NCI-H2196 (cell line): Measurements from ENCODE around the gene MYO5A.

Source experiments
- DNase-seq: peaks from one replicate; lab custom pipeline; 2025; ENCODE audit not compliant: unreplicated experiment; lab: John Stamatoyannopoulos, UW

Gene MYO5A

DNA sequence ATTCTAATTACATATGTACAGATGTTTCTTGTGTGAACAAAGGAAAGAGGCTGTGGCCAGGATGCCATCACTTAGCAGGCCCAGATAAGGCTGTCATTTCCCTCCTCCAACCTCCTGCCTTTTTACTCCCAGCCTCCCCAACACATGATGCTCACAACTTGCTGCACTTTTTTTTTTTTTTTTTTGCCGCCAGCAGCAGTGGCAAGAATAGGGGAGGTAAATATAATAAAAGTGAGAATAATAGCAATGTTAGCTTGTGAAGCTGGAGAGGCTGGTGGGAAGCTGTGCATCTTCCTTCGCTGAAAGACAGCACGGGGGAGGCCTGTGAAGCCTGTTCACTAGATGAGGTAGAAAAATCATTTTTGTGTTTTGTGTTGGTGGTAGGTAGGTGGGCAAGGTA is 190.6 kb downstream of the MYO5A start:
- DNase-seq: no peak

DNA sequence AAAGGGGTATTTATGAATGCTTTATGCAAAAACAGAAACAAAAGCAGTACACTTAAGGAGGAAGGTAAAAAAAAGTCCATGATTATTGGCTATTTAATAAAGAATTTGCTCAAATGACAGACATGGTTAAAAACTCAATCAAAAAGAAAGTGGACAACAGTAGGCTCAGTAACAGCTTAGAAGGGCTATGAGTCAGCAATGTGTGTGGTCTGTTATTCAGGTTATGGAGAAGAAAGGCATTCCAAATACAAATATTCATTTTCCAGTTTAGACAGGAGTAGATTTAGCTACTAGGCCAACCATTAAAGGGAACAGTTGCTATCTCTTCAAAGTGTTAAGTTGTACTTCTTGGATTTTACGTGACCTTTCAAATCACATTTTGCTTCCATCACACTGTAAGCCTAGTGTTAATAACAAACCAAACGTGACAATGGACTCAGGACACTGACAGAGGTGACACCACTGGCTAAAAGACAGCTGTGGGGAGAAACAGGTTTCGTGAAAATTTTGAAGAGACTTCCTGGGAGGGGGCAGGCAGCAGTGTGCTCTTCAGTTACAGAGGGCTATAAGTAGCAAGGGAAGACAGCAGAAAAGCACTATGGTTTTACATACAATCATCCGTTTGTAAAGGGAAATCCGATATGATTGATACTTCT is 191.4 kb downstream of the MYO5A start:
- DNase-seq: no peak

DNA sequence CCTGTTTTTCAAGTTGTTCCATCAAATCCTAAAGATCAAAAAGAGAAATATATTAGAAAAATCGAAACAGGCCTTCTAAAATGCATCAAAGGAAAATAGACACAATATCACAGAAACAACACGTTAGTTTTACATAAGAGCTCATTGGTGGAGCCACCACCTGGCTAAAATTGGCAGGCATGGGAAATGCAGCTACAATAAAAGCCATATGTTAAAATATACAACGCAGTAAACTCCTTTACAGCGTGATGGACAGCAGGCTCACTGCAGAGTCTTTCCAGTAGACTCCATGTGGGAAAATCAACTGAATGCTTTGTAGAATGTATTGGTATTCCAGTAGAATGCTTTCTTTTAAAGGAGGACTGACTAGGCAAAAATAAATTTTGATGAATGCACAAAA is 192.2 kb downstream of the MYO5A start:
- no peak for DNase-seq

GRCh38 chr15:52334491-52335160 is 194.1 kb downstream of the MYO5A start:
- DNase-seq: no peak

- peak; percentile 3 for DNase-seq
These were observed 197.0 kb downstream of the MYO5A start for GRCh38 chr15:52331490-52332240.

DNA sequence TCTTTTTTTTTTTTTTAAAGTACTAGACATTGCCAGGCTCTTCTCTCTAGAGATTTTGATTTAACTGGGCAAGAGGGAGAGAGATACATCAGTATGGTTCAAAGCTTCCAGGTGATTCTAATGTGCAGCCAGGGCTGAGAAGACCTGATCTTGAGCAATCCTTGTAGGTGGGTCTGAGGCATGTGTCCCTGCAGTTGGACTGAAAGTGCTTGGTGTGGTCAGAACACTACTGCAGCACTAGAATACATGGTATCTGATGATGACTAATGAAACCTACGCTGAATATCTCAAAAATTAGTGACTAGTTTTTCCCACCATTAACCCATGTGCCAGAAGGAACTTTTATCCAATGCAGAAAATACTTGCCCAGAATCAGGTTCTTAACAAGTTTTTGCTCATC is 198.7 kb downstream of the MYO5A start:
- no peak for DNase-seq

- DNase-seq: no peak
These were observed 199.5 kb downstream of the MYO5A start for GRCh38 chr15:52329150-52329549.

- DNase-seq: no peak
These were observed 200.0 kb downstream of the MYO5A start for GRCh38 chr15:52328680-52329079.

GRCh38 chr15:52326756-52327155 is 201.9 kb downstream of the MYO5A start:
- no peak for DNase-seq

- no peak for DNase-seq
These were observed 204.6 kb downstream of the MYO5A start for GRCh38 chr15:52324109-52324508.

DNA sequence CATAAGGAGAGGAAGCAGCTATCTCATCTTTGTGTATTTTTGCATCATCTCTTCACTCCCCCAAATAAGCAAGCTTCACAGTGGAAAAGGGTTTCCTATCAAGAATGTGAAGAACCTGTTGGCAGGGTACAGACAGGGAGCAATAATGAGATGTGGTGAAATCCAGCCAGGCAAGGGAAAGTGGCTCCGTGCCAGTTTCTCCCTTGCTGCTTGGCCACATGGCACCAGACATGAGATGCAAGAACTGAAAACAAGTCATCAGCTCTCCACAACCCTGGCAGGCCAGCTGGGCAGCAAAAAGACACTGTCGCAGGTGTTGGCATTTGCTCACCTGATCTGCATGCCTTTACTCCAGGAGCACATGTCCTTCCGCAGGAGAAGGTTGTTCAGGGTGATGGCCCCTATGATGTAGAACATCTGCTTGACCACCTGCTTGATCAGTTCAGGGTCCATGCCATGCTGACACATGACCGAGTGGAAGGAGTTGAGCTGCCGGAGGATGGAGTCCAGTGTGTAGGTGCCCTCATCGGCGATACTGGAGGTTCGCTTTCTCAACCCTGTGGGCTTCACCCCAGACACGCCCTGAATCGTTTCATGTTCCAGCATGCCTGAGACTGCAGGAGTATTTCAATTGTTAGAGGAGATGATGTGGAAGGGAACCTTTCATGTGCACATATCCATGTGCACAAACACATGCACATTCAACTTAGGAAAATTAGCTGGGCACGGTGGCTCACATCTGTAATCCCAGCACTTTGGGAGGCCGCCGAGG is 209.8 kb downstream of the MYO5A start:
- DNase-seq: peak; percentile 32

GRCh38 chr15:52317688-52318087 is 211.0 kb downstream of the MYO5A start:
- no peak for DNase-seq

DNA sequence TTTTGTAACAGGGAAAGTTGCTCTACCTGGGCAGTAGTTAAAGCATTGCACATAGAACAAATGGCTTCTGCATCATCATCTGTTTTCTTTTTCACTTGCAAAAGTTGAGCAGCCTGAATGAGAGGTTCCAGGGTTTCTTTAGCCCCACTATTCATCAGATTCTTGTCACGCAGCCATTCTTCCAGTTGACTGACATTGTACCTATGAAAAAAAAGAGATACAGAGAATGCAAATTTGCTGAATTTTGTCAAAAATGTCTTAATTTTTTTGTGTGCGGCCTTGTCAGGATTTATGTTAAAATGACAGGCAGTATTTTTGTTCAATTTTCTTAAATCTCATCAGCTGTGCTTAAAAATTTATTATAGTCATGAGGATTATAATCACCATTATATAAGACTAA is 211.7 kb downstream of the MYO5A start:
- DNase-seq: no peak

GRCh38 chr15:52309154-52309548 is 219.5 kb downstream of the MYO5A start:
- DNase-seq: no peak

DNA sequence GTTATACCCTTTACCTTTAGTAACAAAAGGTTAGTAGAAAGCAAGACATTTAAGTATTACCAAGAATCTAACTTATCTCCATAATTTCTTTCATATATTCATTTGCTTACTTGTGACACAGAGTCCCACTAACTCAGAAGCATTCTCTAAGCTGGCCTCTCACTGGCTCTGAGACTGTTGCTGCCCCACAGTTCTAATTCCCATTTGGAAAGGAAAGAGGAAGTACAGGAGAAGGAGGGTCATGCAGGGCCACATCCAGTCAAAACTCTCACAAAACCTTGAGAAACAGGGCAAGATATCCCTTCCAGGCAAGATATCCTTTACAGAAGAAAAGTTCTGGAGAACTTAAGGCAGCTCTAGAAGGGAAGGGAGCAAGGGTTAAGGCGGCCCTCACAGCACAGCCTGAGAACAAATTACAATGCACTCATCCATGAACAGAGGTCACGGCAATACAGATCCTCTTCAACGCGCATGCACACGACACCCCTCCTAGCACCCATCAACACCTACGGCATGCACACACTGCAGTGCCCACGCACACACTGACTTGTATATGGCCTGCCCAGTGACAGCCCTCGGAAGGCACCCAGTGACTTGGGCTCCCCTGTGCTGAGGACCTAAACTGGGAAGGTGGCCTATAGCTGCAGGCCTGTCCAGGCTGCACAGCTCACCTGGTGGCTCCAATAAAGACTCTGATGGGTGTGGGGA is 220.1 kb downstream of the MYO5A start:
- no peak for DNase-seq

- no peak for DNase-seq
These were observed 220.8 kb downstream of the MYO5A start for GRCh38 chr15:52307847-52308246.

DNA sequence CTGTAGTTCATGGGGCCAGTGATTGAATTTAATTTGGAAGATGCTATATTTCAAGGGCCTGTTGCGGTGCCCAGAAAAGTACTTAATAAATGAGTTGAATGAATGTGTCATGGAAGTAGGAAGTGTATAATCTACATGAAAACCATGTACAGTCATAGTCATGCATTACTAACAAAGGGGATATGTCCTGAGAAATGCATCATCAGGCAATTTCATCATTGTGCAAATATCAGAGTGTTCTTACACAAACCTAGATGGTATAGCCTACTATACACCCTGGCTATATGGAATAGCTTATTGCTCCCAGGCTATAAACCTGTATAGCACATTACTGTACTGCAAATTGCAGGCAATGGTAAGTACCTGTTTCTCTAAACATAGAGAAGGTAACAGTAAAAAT is 222.4 kb downstream of the MYO5A start:
- no peak for DNase-seq

GRCh38 chr15:52303093-52303772 is 225.4 kb downstream of the MYO5A start:
- DNase-seq: no peak

- no peak for DNase-seq
These were observed 227.3 kb downstream of the MYO5A start for GRCh38 chr15:52301265-52301847.

DNA sequence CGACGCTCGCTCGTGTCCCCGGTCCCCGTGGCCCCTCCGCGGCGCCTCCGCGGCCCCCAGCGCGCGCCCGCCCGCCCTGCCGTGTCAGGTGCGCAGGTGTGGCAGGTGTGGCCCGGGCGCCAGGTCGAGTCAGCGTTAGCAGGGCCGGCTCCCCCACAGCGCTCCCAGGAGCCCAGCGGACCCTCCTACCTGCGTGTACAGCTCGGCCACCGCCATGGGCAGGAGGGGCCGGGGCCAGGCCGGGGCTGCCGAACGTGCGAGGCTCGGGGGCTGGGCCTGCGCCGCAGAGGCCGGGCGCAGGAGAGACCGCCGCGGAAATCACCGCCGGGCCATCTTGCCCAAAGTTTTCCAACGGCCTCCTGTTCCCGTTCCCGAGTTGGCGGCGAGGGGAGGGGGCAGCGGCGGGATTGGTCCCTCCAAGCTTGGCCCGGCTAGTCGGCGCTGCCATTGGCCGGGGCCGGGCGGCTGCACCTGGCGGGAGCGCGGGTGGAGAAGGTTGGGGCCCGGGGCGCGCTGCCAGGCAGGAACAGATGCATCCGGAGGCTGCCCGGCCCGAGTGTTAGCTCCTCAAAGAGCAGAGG is 233.2 kb downstream of the MYO5A start, which contains the start of gene MYO5C:
TSS of gene MYO5C (minus strand) at position 384 of the 581 bp plus-strand sequence. CDS start at position 216, 168 bp downstream.
- DNase-seq: peak; percentile 75
